A673 (cell line): ENCODE measurements around the gene TMEM178B. TPM values are rescaled to one million over a fixed set of nuclear protein-coding genes. Genes with fewer than 3 reads are reported as not detected.

Experiments used
- BruUV-seq: library from RNA; stranded (reverse); fragments of 400-500 nt; replicated peaks from 2 replicates; lab custom pipeline; 2021; lab: Mats Ljungman, UMichigan
- CTCF ChIA-PET: fragments of 300-600 bp; sonication (Branson Sonifier 250); formaldehyde crosslinking; loops from one replicate; lab custom pipeline; 2022; ENCODE audit warnings: antibody characterized with exemption; lab: Charles Lee
- POLR2A ChIA-PET: fragments of 300-600 bp; sonication (Branson Sonifier 250); formaldehyde crosslinking; loops from one replicate; lab custom pipeline; 2022; ENCODE audit warnings: antibody characterized with exemption; ENCODE audit not compliant: low non-redundant PET; lab: Charles Lee
- DNase-seq: peaks from one replicate; pipeline ENCODE4 v3.0.0-alpha.2; 2015; ENCODE audit warnings: low spot score
- H3K27ac ChIP-seq: fragments of 200-600 bp; sonication (generic); 2 replicates; pipeline ENCODE4 v1.5.1; 2016; ENCODE audit warnings: mixed run types, low read depth, mild to moderate bottlenecking, mixed read lengths, antibody characterized with exemption, low read length; ENCODE audit not compliant: poor library complexity, severe bottlenecking
- H3K27me3 ChIP-seq: fragments of 200-600 bp; sonication (generic); replicated peaks from 2 replicates; pipeline ENCODE4 v1.6.1; 2017; ENCODE audit warnings: mixed run types, low read depth, mild to moderate bottlenecking, mixed read lengths, antibody characterized with exemption, low read length; ENCODE audit not compliant: insufficient read depth, poor library complexity
- H3K36me3 ChIP-seq: fragments of 200-600 bp; sonication (generic); 2 replicates; pipeline ENCODE4 v1.6.1; 2016; ENCODE audit warnings: mixed run types, mild to moderate bottlenecking, mixed read lengths, antibody characterized with exemption, low read length; ENCODE audit not compliant: insufficient read depth, poor library complexity, severe bottlenecking
- H3K4me1 ChIP-seq: fragments of 200-600 bp; sonication (generic); 2 replicates; pipeline ENCODE4 v1.6.1; 2017; ENCODE audit warnings: mixed run types, mild to moderate bottlenecking, mixed read lengths, antibody characterized with exemption, low read length; ENCODE audit not compliant: insufficient read depth, poor library complexity, severe bottlenecking
- H3K4me3 ChIP-seq: fragments of 200-600 bp; sonication (generic); 2 replicates; pipeline ENCODE4 v1.5.1; 2016; ENCODE audit warnings: low read depth, mixed run types, mild to moderate bottlenecking, mixed read lengths, low read length; ENCODE audit not compliant: poor library complexity, severe bottlenecking
- H3K9me3 ChIP-seq: fragments of 200-600 bp; sonication (generic); 2 replicates; pipeline ENCODE4 v1.6.1; 2016; ENCODE audit warnings: mixed run types, low read depth, mild to moderate bottlenecking, mixed read lengths, antibody characterized with exemption, low read length; ENCODE audit not compliant: poor library complexity, severe bottlenecking
- CTCF ChIP-seq: fragments of 300-800, 200-600 bp; sonication (generic); conservative IDR thresholded peaks from 2 replicates; pipeline ENCODE4 v1.5.1; 2017; ENCODE audit warnings: low read depth, mild to moderate bottlenecking, antibody characterized with exemption, low read length, moderate library complexity, mixed read lengths
- EZH2 ChIP-seq: fragments of 200-600 bp; sonication (generic); IDR thresholded peaks from 2 replicates; pipeline ENCODE4 v1.6.1; 2017; ENCODE audit warnings: borderline replicate concordance, low read depth, mild to moderate bottlenecking, mixed read lengths, antibody characterized with exemption, low read length; ENCODE audit not compliant: poor library complexity, severe bottlenecking
- intact Hi-C: fragments of 100-400 bp; cut with micrococcal nuclease; formaldehyde crosslinking; loops from one replicate; pipeline ENCODE4 v1.10.0; 2022; ENCODE audit not compliant: unreplicated experiment
- total RNA-seq: library from RNA; stranded (reverse); gene quantifications from 2 replicates; pipeline ENCODE4 v1.2.3, GENCODE V29; 2021

TMEM178B gene
- total RNA-seq, 1 experiment from 2014 or later: 2.8 TPM

DNA sequence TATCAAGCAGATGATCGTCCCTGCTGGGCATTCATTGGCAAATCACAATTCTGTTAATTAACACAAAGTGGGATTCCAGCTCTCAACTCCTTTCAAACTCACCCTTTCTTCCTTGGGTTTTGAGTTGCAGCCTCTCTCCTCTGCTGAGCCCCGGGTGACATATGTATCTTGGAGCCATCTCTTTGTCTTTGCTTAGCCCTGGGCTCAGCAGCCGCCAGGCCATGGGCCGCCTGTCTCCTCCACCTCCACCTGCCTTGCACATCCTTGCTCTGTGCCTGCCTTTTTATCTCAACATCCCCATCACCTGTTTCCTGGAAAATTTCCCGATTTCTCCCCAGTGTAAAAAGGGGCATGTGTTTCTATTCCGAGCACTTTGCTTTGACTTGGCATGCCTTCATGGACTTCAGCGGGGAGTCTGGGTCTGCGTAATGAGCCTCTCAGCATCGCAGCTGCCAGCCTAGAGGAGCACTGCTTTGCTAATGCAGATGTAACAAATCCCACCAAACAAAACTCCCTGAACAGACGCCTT is 336.0 kb downstream of the TMEM178B start:
- POLR2A ChIA-PET: no interaction called here
- H3K27me3 ChIP-seq: no peaks in the 10 kb centered on the region
- H3K27ac ChIP-seq: no peak overlapping the region
- H3K9me3 ChIP-seq: no peaks in the 10 kb centered on the region
- BruUV-seq: no TSS peak
- intact Hi-C loops: no loop called here
- CTCF ChIA-PET: no interaction called here
- no peaks in the 10 kb centered on the region for H3K4me1 ChIP-seq
- DNase-seq: no peak
- TF ChIP-seq CTCF (no peak), EZH2 (no peak)
- H3K4me3 ChIP-seq: no peak overlapping the region
- H3K36me3 ChIP-seq: no peaks in the 10 kb centered on the region

DNA sequence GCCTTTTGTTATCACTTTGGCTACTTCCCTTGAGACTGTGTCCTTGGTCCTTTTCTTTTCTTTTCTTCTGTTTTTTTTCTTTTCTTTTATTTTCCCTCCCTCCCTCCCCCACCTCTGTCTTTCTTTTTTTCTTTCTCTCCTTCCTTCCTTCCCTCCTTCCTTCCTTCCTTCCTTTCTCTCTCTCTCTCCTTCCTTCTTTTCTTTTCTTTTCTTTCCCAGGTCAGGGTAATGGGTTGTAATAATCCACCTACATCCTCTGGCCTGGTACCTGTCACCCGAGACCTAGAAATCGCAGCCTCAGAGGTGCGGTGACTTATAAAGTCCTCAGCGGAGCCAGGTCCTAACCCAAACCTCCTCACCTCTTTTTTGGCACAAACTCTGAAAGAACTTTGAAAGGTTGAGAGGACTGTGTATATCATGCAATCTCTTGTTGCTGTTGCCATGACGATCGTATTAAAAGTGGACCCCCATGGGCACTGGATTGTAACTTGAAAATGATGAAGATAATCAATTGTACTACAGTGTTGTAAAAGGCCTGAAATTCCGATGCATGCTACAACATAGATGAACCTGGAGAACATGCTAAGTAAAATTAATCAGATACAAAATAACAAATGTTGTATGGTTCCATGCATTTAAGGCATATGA is 336.6 kb downstream of the TMEM178B start:
- Histone ChIP-seq H3K27ac (no peak overlapping the region), H3K27me3 (no peaks in the 10 kb centered on the region), H3K36me3 (no peaks in the 10 kb centered on the region), H3K4me3 (no peak overlapping the region), H3K4me1 (no peaks in the 10 kb centered on the region), H3K9me3 (no peaks in the 10 kb centered on the region)
- TF ChIP-seq EZH2 (no peak), CTCF (no peak)
- ChIA-PET POLR2A (no interaction called here), CTCF (no interaction called here)
- no TSS peak for BruUV-seq
- DNase-seq: no peak
- intact Hi-C loops: no loop called here

GRCh38 chr7:141411133-141411532 is 337.3 kb downstream of the TMEM178B start:
- no peak overlapping the region for H3K27ac ChIP-seq
- H3K4me1 ChIP-seq: no peaks in the 10 kb centered on the region
- BruUV-seq: no TSS peak
- ChIA-PET CTCF (no interaction called here), POLR2A (no interaction called here)
- no peaks in the 10 kb centered on the region for H3K9me3 ChIP-seq
- no peak overlapping the region for H3K4me3 ChIP-seq
- no peak for TF ChIP-seq EZH2
- no peak for TF ChIP-seq CTCF
- intact Hi-C loops: no loop called here
- no peak for DNase-seq
- H3K27me3 ChIP-seq: no peaks in the 10 kb centered on the region
- H3K36me3 ChIP-seq: no peaks in the 10 kb centered on the region
